Activated T-helper 1 cell treated with anti-CD3 and anti-CD28 coated beads, Interleukin-2, amount 50 U/mL, for 16 hours (primary cell): ENCODE measurements around the gene DYNC1I1.

Experiments
- DNase-seq, 2 donors: peaks; one replicate each; pipeline ENCODE4 v3.0.0-alpha.2; 2020; ENCODE audit warnings: low read depth in 1 of 2, low spot score in 1 of 2

The DYNC1I1 gene

DNA sequence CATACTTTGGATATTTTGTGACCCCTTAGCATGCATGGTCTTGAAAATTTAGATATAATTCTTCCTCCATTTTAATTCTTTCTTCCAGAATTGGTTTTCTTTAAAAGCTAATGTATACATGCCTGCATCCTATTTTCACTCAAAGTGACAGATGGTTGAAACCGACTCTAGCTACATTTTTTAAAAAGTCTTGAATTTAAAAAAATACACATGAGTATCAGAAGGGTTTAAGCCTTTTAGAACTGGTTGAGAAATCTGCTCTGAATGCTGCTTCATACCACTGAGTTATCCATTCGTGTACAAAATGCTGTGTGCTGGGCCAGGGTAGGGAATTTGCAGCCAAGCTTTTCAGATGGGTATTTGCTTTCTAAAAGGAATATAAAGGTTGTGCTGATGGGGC, 16.5 kb downstream of the DYNC1I1 start:
- DNase-seq = no peak

DNA sequence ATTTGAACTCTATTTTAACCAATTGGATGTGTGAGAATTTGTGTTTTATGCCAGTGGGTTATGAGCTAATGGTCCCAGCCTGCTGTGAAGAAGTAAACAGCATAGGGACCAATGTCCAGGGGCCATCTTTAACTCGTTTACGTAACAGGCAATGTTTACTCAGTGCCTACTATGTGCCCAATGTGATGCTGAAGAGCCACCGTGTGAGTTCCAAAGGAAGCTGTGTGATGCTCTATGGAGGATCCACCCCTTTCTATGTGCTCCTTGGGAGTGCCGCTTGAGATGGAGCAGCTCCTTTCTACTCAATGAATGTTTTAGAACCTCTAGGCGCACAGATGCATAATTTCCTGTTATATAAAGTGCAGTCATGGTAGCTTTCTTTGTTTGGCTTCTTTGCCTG, 21.3 kb downstream of the DYNC1I1 start:
- no peak for DNase-seq

DNA sequence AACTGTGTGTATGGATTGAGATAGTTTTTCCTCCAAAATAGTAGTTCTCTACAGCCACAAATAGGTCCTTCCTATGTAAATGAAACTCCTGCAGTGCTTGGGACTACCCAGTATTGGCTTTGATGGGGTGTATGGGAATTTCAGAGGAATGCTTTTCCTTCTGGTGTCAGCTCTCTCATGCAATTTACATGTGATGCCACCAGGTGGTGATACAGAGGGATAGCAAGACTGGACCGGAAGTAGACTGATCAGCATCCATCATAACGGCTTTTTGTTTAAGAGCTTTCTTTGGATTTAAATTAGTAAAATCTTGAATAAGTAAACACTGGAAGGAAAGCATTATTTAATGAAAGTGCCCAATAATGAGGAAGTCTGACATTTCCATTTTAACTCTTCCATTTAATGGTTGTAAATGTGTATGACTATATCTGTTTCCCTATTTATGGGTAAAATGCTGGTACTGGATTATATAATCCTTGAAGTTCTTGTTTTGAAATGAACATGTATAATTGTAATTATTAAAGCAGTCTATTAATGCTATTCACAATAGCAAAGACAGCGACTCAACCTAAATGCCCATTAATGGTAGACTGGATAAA, 22.7 kb downstream of the DYNC1I1 start:
- DNase-seq = no peak

GRCh38 chr7:95796617-95797016, 24.3 kb downstream of the DYNC1I1 start:
- no peak for DNase-seq

- no peak for DNase-seq
These were observed 26.1 kb downstream of the DYNC1I1 start for GRCh38 chr7:95798401-95798930.

DNA sequence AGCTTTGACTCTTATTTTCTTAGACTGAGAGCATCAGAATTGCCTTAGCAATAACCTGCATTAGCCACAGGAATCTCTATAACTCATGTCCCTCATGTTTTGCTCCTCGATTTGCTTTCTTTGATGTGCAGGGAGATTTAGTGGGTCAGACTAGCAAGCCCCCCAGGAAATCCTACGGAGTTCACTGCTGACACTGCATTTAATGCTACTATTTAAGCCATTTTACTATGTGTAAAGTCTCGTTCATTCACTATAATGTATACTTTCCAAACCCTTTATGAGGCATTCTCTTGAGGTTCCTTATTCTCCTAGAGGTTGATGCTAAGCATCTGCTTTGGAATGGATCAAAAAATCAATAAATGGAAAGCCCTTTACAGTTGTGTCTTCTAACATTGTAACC, 28.4 kb downstream of the DYNC1I1 start:
- no peak for DNase-seq

GRCh38 chr7:95802270-95802669, 29.9 kb downstream of the DYNC1I1 start:
- DNase-seq = no peak

GRCh38 chr7:95804052-95804451, 31.7 kb downstream of the DYNC1I1 start:
- DNase-seq = no peak

GRCh38 chr7:95805909-95806308, 33.6 kb downstream of the DYNC1I1 start:
- DNase-seq = no peak

- no peak for DNase-seq
These were observed 36.0 kb downstream of the DYNC1I1 start for GRCh38 chr7:95808396-95808795.

DNA sequence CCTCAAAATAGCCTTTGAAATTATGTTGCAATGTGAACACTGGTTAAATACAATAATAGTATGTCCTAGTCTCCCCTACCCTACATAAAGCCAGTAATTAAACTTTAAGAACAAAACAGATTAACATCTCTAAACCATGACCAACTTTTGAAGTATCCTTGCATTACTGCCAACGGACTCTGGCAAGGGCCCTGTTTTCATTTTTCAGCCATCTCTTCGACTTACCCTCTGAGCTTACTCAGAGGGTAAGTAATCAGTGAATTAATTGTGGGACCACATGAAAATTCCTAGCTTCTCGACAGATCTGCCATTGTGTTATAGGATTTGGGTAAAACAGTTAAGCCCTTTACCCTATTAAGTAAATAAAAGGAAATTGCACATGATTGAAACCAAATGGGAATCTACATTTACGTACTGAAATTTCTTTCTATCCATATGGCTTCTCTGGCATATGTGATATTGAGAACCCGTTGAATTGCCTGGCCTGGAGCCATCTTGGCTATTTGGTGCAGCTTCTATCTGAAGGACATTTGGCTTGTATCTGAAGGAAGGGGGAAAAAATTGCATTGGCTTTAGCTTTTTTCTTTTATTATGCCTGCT, 39.6 kb downstream of the DYNC1I1 start:
- DNase-seq = no peak

- no peak for DNase-seq
These were observed 42.4 kb downstream of the DYNC1I1 start for GRCh38 chr7:95814721-95815120.

- no peak for DNase-seq
These were observed 45.7 kb downstream of the DYNC1I1 start for GRCh38 chr7:95817866-95818640.

GRCh38 chr7:95820778-95821177, 48.4 kb downstream of the DYNC1I1 start:
- DNase-seq = no peak

GRCh38 chr7:95822717-95823116, 50.4 kb downstream of the DYNC1I1 start:
- DNase-seq = no peak

DNA sequence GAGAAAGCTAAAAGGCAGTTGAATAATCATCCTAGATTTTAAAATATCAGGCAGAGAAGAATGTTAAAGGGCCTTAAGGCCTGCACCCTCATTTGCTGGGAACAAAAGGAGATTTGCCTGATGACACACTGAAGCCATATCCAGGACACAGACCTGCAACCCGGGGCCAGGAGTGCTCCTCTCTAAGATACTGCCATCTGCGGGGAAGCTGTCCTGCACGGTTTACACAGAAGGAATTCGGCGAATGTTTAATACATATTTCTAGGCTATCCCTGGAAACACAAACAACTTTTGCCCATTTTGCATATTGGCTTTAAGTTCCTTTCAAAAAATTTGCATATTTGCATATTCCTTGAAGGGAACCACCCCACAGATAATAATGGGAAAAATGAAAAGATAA, 52.3 kb downstream of the DYNC1I1 start:
- DNase-seq = no peak

GRCh38 chr7:95828824-95829790, 56.8 kb downstream of the DYNC1I1 start:
- DNase-seq = no peak

GRCh38 chr7:95840953-95841950, 68.9 kb downstream of the DYNC1I1 start:
- DNase-seq = no peak

- DNase-seq = no peak
These were observed 70.9 kb downstream of the DYNC1I1 start for GRCh38 chr7:95843286-95843685.

- no peak for DNase-seq
These were observed 72.7 kb downstream of the DYNC1I1 start for GRCh38 chr7:95845007-95845406.
